Smooth muscle cell (in vitro differentiated cells): ENCODE results near the gene CDC42EP4. TPM values are rescaled to one million over a fixed set of nuclear protein-coding genes. Genes with fewer than 3 reads are reported as not detected.

ENCODE experiments used
- DNase-seq: peaks from one replicate; lab custom pipeline; 2025; ENCODE audit not compliant: unreplicated experiment; lab: John Stamatoyannopoulos, UW
- H2AFZ ChIP-seq: fragments of 200-600 bp; sonication (generic); 2 replicates; pipeline ENCODE4 v1.6.0; 2016; ENCODE audit warnings: antibody characterized with exemption, low read depth, mild to moderate bottlenecking
- H3F3A ChIP-seq: fragments of 200-600 bp; sonication (generic); 2 replicates; pipeline ENCODE4 v1.6.0; 2017; ENCODE audit warnings: antibody characterized with exemption, low read depth
- H3K27ac ChIP-seq: fragments of 200-600 bp; sonication (generic); 2 replicates; pipeline ENCODE4 v1.5.1; 2016; ENCODE audit warnings: low read depth, mild to moderate bottlenecking
- H3K27me3 ChIP-seq: fragments of 200-600 bp; sonication (generic); 2 replicates; pipeline ENCODE4 v1.6.1; 2016; ENCODE audit warnings: low read depth, mild to moderate bottlenecking
- H3K36me3 ChIP-seq: fragments of 200-600 bp; sonication (generic); 2 replicates; pipeline ENCODE4 v1.5.1; 2016; ENCODE audit warnings: low read depth
- H3K4me1 ChIP-seq: fragments of 200-600 bp; sonication (generic); 2 replicates; pipeline ENCODE4 v1.5.1; 2016; ENCODE audit warnings: low read depth
- H3K4me2 ChIP-seq: fragments of 200-600 bp; sonication (generic); 2 replicates; pipeline ENCODE4 v1.6.0; 2016; ENCODE audit warnings: mild to moderate bottlenecking
- H3K4me3 ChIP-seq: fragments of 200-600 bp; sonication (generic); 2 replicates; pipeline ENCODE4 v1.5.1; 2016; ENCODE audit warnings: mild to moderate bottlenecking
- H3K79me2 ChIP-seq: fragments of 200-600 bp; sonication (generic); 2 replicates; pipeline ENCODE4 v1.6.0; 2016; ENCODE audit warnings: low read depth, mild to moderate bottlenecking
- H3K9ac ChIP-seq: fragments of 200-600 bp; sonication (generic); 2 replicates; pipeline ENCODE4 v1.6.0; 2016; ENCODE audit warnings: low read depth
- H3K9me3 ChIP-seq: fragments of 200-600 bp; sonication (generic); replicated peaks from 2 replicates; pipeline ENCODE4 v1.5.1; 2016; ENCODE audit warnings: low read depth
- H4K20me1 ChIP-seq: fragments of 200-600 bp; sonication (generic); 2 replicates; pipeline ENCODE4 v1.6.0; 2016; ENCODE audit warnings: low read depth
- WGBS: methylation state at CpG from one replicate; pipeline ENCODE4 v1.1.7; 2016; ENCODE audit warnings: low lambda C conversion rate; 5-methylcytosine and 5-hydroxymethylcytosine counted together
- polyA plus RNA-seq: library from polyadenylated mRNA; unstranded; fragments of >200 nt; fragmentation: Nextera tagmentation; extraction: Ambion mirVana; gene quantifications from 2 replicates; pipeline ENCODE4 v1.2.1, GENCODE V29; 2016
- total RNA-seq: library from RNA; depleted of rRNA; stranded (reverse); fragments of >200 nt; gene quantifications from 2 replicates; pipeline ENCODE4 v1.2.3, GENCODE V29; 2014
- TF ChIP-seq, protein P1 (sequence below): fragments of 200-600 bp; sonication (generic); IDR thresholded peaks from 2 replicates; pipeline ENCODE4 v1.5.1; 2017; ENCODE audit warnings: borderline replicate concordance, mild to moderate bottlenecking, antibody characterized with exemption; ENCODE audit not compliant: insufficient read depth, poor library complexity, severe bottlenecking

Gene CDC42EP4
- total and polyA plus RNA-seq, 2 experiments from 2014 or later, result 15.1 to 21.4 TPM

DNA sequence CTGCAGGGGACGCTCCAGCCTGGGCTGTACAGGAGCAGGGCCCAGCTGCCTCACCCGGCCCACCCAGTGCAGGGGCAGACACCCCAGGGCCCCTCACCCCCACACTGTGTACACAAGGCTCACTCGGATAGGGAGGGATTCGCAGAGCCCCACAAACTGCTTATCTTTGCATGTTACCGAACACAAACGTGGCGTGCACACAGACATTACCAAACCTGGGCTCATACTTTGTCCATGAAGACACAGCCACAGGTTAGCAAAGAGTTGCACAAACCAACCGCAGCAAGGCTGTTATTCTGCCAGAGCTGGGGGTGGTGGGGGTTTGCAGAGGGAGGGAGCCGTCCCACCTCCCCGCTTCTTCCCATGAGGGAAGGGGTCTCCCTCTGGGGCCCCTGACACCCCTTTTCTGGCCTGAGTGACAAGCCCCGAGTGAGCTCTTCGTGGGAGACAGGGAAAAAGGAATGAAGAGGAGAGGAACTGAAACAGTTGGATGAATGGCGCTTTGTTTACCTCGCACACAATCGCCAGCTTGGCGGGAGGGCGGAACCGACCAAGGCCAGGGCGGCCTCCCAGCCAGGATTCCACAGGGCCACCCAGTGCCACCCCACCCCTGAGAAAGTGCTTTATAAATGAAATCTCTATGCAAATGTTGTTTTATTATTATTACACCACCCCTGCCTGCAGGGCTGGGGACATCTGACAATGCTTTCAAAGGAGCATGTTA is 49.7 kb downstream of the CDC42EP4 start:
- no peak for DNase-seq
- Histone ChIP-seq H3K9me3 (no peaks in the 10 kb centered on the region), H3K79me2 (no peaks in the 10 kb centered on the region), H3K36me3 (no peaks in the 10 kb centered on the region), H3K9ac (no peak overlapping the region), H3K27me3 (no peaks in the 10 kb centered on the region), H3K4me2 (no peak overlapping the region), H3K4me1 (peaks cover 18% of the 10 kb centered on the region), H3F3A (no peaks in the 10 kb centered on the region), H4K20me1 (no peaks in the 10 kb centered on the region), H3K4me3 (no peak overlapping the region), H3K27ac (no peak overlapping the region), H2AFZ (no peak overlapping the region)
- 70% methylated on average over 19 of the region's 19 CpGs for whole genome bisulfite sequencing
- TF ChIP-seq, protein P1, sequence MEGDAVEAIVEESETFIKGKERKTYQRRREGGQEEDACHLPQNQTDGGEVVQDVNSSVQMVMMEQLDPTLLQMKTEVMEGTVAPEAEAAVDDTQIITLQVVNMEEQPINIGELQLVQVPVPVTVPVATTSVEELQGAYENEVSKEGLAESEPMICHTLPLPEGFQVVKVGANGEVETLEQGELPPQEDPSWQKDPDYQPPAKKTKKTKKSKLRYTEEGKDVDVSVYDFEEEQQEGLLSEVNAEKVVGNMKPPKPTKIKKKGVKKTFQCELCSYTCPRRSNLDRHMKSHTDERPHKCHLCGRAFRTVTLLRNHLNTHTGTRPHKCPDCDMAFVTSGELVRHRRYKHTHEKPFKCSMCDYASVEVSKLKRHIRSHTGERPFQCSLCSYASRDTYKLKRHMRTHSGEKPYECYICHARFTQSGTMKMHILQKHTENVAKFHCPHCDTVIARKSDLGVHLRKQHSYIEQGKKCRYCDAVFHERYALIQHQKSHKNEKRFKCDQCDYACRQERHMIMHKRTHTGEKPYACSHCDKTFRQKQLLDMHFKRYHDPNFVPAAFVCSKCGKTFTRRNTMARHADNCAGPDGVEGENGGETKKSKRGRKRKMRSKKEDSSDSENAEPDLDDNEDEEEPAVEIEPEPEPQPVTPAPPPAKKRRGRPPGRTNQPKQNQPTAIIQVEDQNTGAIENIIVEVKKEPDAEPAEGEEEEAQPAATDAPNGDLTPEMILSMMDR, result no peak

DNA sequence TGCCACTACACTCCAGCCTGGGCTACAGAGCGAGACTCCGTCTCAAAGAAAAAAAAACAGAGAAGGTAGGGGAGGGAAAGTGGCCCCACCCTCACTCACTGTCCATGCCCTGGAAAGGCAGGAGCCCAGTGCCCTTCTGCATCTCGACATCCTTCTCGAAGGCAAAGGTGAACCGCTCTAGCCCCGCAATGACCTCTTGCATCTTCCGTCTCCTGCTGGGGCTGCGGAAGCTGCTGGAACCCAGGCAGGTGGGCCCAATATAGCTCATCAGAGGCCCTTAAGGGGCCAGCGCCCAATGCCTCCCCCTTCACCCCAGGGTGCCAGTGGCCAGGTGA is 50.2 kb downstream of the CDC42EP4 start, which contains the start of gene CPSF4L:
CPSF4L (minus strand) TSS at position 264 of the 335 bp plus-strand sequence; CDS start at position 202, 62 bp downstream.
- Histone ChIP-seq H3K4me2 (no peak within 1 kb of the TSS), H3K36me3 (no peaks in the 10 kb centered on the region), H3F3A (no peaks in the 10 kb centered on the region), H4K20me1 (no peaks in the 10 kb centered on the region), H3K4me3 (no peak within 1 kb of the TSS), H2AFZ (no peak within 1 kb of the TSS), H3K9me3 (no peaks in the 10 kb centered on the region), H3K79me2 (no peaks in the 10 kb centered on the region), H3K27ac (no peak within 1 kb of the TSS), H3K9ac (no peak within 1 kb of the TSS), H3K27me3 (no peaks in the 10 kb centered on the region), H3K4me1 (peaks cover 18% of the 10 kb centered on the region)
- no peak for DNase-seq
- WGBS, result 99% methylated on average over 8 of the region's 9 CpGs
- TF ChIP-seq, protein P1, result no peak

- Histone ChIP-seq H3K4me2 (no peak overlapping the region), H3K9ac (no peak overlapping the region), H3K9me3 (no peaks in the 10 kb centered on the region), H3K27ac (no peak overlapping the region), H2AFZ (no peak overlapping the region), H3K36me3 (no peaks in the 10 kb centered on the region), H3K4me3 (no peak overlapping the region), H3K79me2 (no peaks in the 10 kb centered on the region), H3F3A (no peaks in the 10 kb centered on the region), H4K20me1 (no peaks in the 10 kb centered on the region), H3K27me3 (peaks cover 1% of the 10 kb centered on the region), H3K4me1 (peaks cover 8% of the 10 kb centered on the region)
- 89% methylated on average over 6 of the region's 6 CpGs for WGBS
- no peak for DNase-seq
- TF ChIP-seq, protein P1, result no peak
Measured at GRCh38 chr17:73257516-73257915, 54.3 kb downstream of the CDC42EP4 start.

DNA sequence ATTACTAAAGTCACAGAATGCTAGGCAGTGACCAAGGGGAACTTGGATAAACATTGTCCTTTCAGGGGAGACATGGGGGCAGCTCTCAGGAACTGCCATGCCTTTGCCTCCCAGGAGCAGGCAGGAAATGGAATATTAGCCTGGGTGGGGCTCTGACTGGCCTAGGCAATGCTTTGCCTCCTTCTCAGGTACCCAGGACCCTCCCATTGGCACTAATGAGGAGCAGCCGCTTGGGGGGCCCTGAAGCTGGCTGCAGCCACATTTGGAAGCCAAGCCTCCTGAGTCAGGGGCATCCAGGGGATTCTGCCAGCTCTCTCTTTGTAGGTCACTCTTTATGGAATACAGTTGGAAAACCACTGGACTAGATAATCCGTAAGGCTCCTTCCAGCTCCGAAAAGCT is 55.6 kb downstream of the CDC42EP4 start:
- DNase-seq, result no peak
- Histone ChIP-seq H3K4me1 (no peaks in the 10 kb centered on the region), H3K9ac (no peak overlapping the region), H3K27ac (no peak overlapping the region), H3K4me3 (no peak overlapping the region), H4K20me1 (no peaks in the 10 kb centered on the region), H3F3A (no peaks in the 10 kb centered on the region), H3K4me2 (no peak overlapping the region), H3K79me2 (no peaks in the 10 kb centered on the region), H3K27me3 (peaks cover 6% of the 10 kb centered on the region), H3K36me3 (no peaks in the 10 kb centered on the region), H3K9me3 (no peaks in the 10 kb centered on the region), H2AFZ (no peak overlapping the region)
- 65% methylated on average over 3 of the region's 3 CpGs for WGBS
- TF ChIP-seq, protein P1, result no peak
